CD14-positive monocyte (primary cell): ENCODE measurements around the gene TIMELESS. TPM values are rescaled to one million over a fixed set of nuclear protein-coding genes. Genes with fewer than 3 reads are reported as not detected.
A peak's percentile ranks its signal among the peaks of the same experiment; 100 is the strongest.

ENCODE experiments used
- DNase-seq, 3 donors: peaks; one replicate each; pipeline ENCODE4 v3.0.0-alpha.2; 2011 to 2022
- H2AFZ ChIP-seq: 2 replicates; pipeline ENCODE4 v1.6.0; 2012; ENCODE audit warnings: mild to moderate bottlenecking, low read depth, low read length, inconsistent platforms; ENCODE audit not compliant: insufficient read depth, poor library complexity, severe bottlenecking
- H3K27ac ChIP-seq, 2 donors: 1 replicate in 1 of 2; 2 replicates in 1 of 2; pipeline ENCODE4 v1.5.1; 2012 to 2013; ENCODE audit warnings: low read length in 2 of 2, control low read depth in 1 of 2, inconsistent platforms in 1 of 2, low read depth in 1 of 2, mild to moderate bottlenecking in 1 of 2
- H3K27me3 ChIP-seq, 2 donors: one replicate each; pipeline versions ENCODE4 v1.6.0 to v1.6.1; 2011 to 2013; ENCODE audit warnings: low read length in 2 of 2; ENCODE audit not compliant: control insufficient read depth in 2 of 2, insufficient read depth in 2 of 2
- H3K36me3 ChIP-seq, 2 donors: replicated peaks in 1 of 2; 1 replicate in 1 of 2; 2 replicates in 1 of 2; pipeline versions ENCODE4 v1.5.1 to v1.6.1; 2012 to 2013; ENCODE audit warnings: low read length in 2 of 2, control low read depth in 1 of 2, inconsistent platforms in 1 of 2, mild to moderate bottlenecking in 1 of 2; ENCODE audit not compliant: insufficient read depth in 2 of 2, control insufficient read depth in 1 of 2
- H3K4me1 ChIP-seq, 2 donors: 1 replicate in 1 of 2; 2 replicates in 1 of 2; pipeline versions ENCODE4 v1.5.1 to v1.6.1; 2012 to 2013; ENCODE audit warnings: low read length in 2 of 2, control low read depth in 1 of 2, inconsistent platforms in 1 of 2, mild to moderate bottlenecking in 1 of 2, moderate library complexity in 1 of 2; ENCODE audit not compliant: insufficient read depth in 2 of 2, control insufficient read depth in 1 of 2
- H3K4me2 ChIP-seq: replicated peaks from 2 replicates; pipeline ENCODE3; 2012; ENCODE audit warnings: low read length, moderate library complexity, mild to moderate bottlenecking; ENCODE audit not compliant: poor library complexity, severe bottlenecking; ENCODE audit errors: extremely low read depth
- H3K4me3 ChIP-seq, 3 experiments: fragments of 200-600 bp in 1 of 3; sonication (generic) in 1 of 3; replicated peaks in 1 of 3; 1 replicate in 2 of 3; 2 replicates in 1 of 3; pipeline ENCODE4 v1.5.1; 2011 to 2013; ENCODE audit warnings: low read length in 3 of 3, mild to moderate bottlenecking in 3 of 3, control low read depth in 2 of 3, low read depth in 2 of 3, inconsistent platforms in 1 of 3, moderate library complexity in 1 of 3
- H3K79me2 ChIP-seq: 2 replicates; pipeline ENCODE4 v1.6.0; 2012; ENCODE audit warnings: mild to moderate bottlenecking, control low read depth, inconsistent platforms, low read length, moderate library complexity; ENCODE audit not compliant: insufficient read depth
- H3K9ac ChIP-seq: 2 replicates; pipeline ENCODE4 v1.6.0; 2017; ENCODE audit warnings: low read length, mild to moderate bottlenecking; ENCODE audit not compliant: insufficient read depth, poor library complexity, severe bottlenecking
- H3K9me3 ChIP-seq, 2 donors: replicated peaks in 1 of 2; 1 replicate in 1 of 2; 2 replicates in 1 of 2; pipeline versions ENCODE4 v1.5.1 to v1.6.1; 2012 to 2013; ENCODE audit warnings: low read length in 2 of 2, control low read depth in 1 of 2; ENCODE audit not compliant: control insufficient read depth in 1 of 2, insufficient read depth in 1 of 2
- H4K20me1 ChIP-seq: 2 replicates; pipeline ENCODE4 v1.6.0; 2012; ENCODE audit warnings: mild to moderate bottlenecking, low read length, control low read depth, moderate library complexity; ENCODE audit not compliant: insufficient read depth
- H3K27ac Mint-ChIP-seq, 7 donors: one replicate each; pipeline ENCODE4 v1.8.0; 2020; ENCODE audit warnings: mild to moderate bottlenecking in 7 of 7, mixed read lengths in 7 of 7, moderate library complexity in 6 of 7, inconsistent platforms in 2 of 7
- H3K27me3 Mint-ChIP-seq, 3 donors: one replicate each; pipeline ENCODE4 v1.8.0; 2021 to 2022; ENCODE audit warnings: low read depth in 3 of 3, mild to moderate bottlenecking in 3 of 3, mixed read lengths in 3 of 3, moderate library complexity in 3 of 3, inconsistent platforms in 1 of 3
- H3K36me3 Mint-ChIP-seq, 2 donors: one replicate each; pipeline ENCODE4 v1.8.0; 2020; ENCODE audit warnings: mixed read lengths in 2 of 2, inconsistent platforms in 1 of 2, mild to moderate bottlenecking in 1 of 2
- H3K4me1 Mint-ChIP-seq: one replicate; pipeline ENCODE4 v1.8.0; 2020; ENCODE audit warnings: mild to moderate bottlenecking, mixed read lengths
- H3K4me3 Mint-ChIP-seq, 2 donors: one replicate each; pipeline ENCODE4 v1.8.0; 2020; ENCODE audit warnings: mild to moderate bottlenecking in 2 of 2, mixed read lengths in 2 of 2, moderate library complexity in 1 of 2
- H3K9me3 Mint-ChIP-seq, 7 donors: one replicate each; pipeline ENCODE4 v1.8.0; 2020 to 2022; ENCODE audit warnings: mixed read lengths in 7 of 7, mild to moderate bottlenecking in 6 of 7, moderate library complexity in 6 of 7, inconsistent platforms in 2 of 7
- WGBS: methylation state at CpG from one replicate; pipeline ENCODE4 v1.1.5; 2013; ENCODE audit warnings: missing lambda C conversion rate; ENCODE audit not compliant: insufficient coverage; 5-methylcytosine and 5-hydroxymethylcytosine counted together
- intact Hi-C, 2 donors: fragments of 100-400 bp; cut with micrococcal nuclease; formaldehyde crosslinking; loops; one replicate each; pipeline versions ENCODE4 v1.15.0 to v1.15.1; 2023
- polyA plus RNA-seq, 3 donors: library from polyadenylated mRNA; depleted of rRNA in 1 of 3; unstranded in 2 of 3; stranded (reverse) in 1 of 3; fragments of 300-500 nt in 2 of 3; fragments of >200 nt in 1 of 3; fragmentation: Illumina TruSeq in 2 of 3; gene quantifications; 1 replicate in 2 of 3; 2 replicates in 1 of 3; pipeline ENCODE4 v1.2.3, GENCODE V29; 2012 to 2021
- TF ChIP-seq, protein P1 (sequence below): fragments of 200-600 bp; IDR thresholded peaks from one replicate; pipeline ENCODE4 v1.8.0; 2022; ENCODE audit warnings: antibody characterized with exemption, mild to moderate bottlenecking

The TIMELESS gene
- polyA plus RNA-seq, 3 donors, result 1.5 to 2.3 (median 1.5) TPM

- H3K4me3 Mint-ChIP-seq, result no peak overlapping the region
- Histone ChIP-seq H3K9ac (no peak overlapping the region), H2AFZ (no peak overlapping the region), H3K4me1 (no peaks in the 10 kb centered on the region), H3K79me2 (peaks cover 68% of the 10 kb centered on the region), H3K4me2 (no peak overlapping the region), H4K20me1 (no peaks in the 10 kb centered on the region), H3K27me3 (no peaks in the 10 kb centered on the region), H3K9me3 (no peaks in the 10 kb centered on the region), H3K4me3 (no peak overlapping the region), H3K36me3 (peaks cover 4 to 16% of the 10 kb centered on the region in 2 donors), H3K27ac (no peak overlapping the region)
- TF ChIP-seq, protein P1, sequence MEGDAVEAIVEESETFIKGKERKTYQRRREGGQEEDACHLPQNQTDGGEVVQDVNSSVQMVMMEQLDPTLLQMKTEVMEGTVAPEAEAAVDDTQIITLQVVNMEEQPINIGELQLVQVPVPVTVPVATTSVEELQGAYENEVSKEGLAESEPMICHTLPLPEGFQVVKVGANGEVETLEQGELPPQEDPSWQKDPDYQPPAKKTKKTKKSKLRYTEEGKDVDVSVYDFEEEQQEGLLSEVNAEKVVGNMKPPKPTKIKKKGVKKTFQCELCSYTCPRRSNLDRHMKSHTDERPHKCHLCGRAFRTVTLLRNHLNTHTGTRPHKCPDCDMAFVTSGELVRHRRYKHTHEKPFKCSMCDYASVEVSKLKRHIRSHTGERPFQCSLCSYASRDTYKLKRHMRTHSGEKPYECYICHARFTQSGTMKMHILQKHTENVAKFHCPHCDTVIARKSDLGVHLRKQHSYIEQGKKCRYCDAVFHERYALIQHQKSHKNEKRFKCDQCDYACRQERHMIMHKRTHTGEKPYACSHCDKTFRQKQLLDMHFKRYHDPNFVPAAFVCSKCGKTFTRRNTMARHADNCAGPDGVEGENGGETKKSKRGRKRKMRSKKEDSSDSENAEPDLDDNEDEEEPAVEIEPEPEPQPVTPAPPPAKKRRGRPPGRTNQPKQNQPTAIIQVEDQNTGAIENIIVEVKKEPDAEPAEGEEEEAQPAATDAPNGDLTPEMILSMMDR, result no peak
- intact Hi-C loops, result no loop called here
- H3K27ac Mint-ChIP-seq, result peak overlapping the region in 1 of 7 donors; percentile 13
- H3K4me1 Mint-ChIP-seq, result no peaks in the 10 kb centered on the region
- DNase-seq, result no peak
- H3K36me3 Mint-ChIP-seq, result peaks cover 6 to 25% of the 10 kb centered on the region in 2 donors
- WGBS, result 95% methylated on average over 3 of the region's 11 CpGs
- peaks cover 0 to 2% (median 1%) of the 10 kb centered on the region in 3 donors for H3K27me3 Mint-ChIP-seq
- H3K9me3 Mint-ChIP-seq, result no peaks in the 10 kb centered on the region
Measured at GRCh38 chr12:56437430-56438176, 11.6 kb downstream of the TIMELESS start.

- Mint-ChIP-seq H3K36me3 (peaks cover 25 to 41% of the 10 kb centered on the region in 2 donors), H3K27ac (peak overlapping the region in 1 of 7 donors; percentile 37)
- 69% methylated on average over 3 of the region's 6 CpGs for WGBS
Measured at GRCh38 chr12:56434828-56435227, 14.4 kb downstream of the TIMELESS start.

More at GRCh38 chr12:56434828-56435227, 14.4 kb downstream of the TIMELESS start:
- TF ChIP-seq, protein P1, result no peak
- no peaks in the 10 kb centered on the region for H3K4me1 Mint-ChIP-seq
- Histone ChIP-seq H2AFZ (no peak overlapping the region), H3K27me3 (no peaks in the 10 kb centered on the region), H3K9ac (no peak overlapping the region), H4K20me1 (no peaks in the 10 kb centered on the region), H3K4me3 (no peak overlapping the region), H3K4me1 (no peaks in the 10 kb centered on the region), H3K79me2 (peaks cover 42% of the 10 kb centered on the region), H3K9me3 (no peaks in the 10 kb centered on the region), H3K4me2 (no peak overlapping the region), H3K36me3 (peaks cover 13 to 37% of the 10 kb centered on the region in 2 donors), H3K27ac (no peak overlapping the region)
- DNase-seq, result no peak
- peaks cover 0 to 1% (median 0%) of the 10 kb centered on the region in 3 donors for H3K27me3 Mint-ChIP-seq
- H3K4me3 Mint-ChIP-seq, result no peak overlapping the region
- H3K9me3 Mint-ChIP-seq, result no peaks in the 10 kb centered on the region
- intact Hi-C loops, result no loop called here
